Urinary bladder (tissue), 4 donors: ENCODE measurements around the gene STARD8. TPM values are rescaled to one million over a fixed set of nuclear protein-coding genes. Genes with fewer than 3 reads are reported as not detected.
"Not testable (repeated sequence)": the region's sequence is repeated elsewhere in the genome, so short reads cannot be mapped to it uniquely, and the experiment has no call there.

Experiments
- DNase-seq: peaks from one replicate; pipeline ENCODE4 v3.0.0-alpha.2; 2015; ENCODE audit errors: extremely low spot score
- H3K27ac ChIP-seq: one replicate; pipeline ENCODE4 v1.5.1; 2013; ENCODE audit warnings: low read depth, mild to moderate bottlenecking, moderate library complexity
- H3K36me3 ChIP-seq: one replicate; pipeline ENCODE4 v1.6.1; 2013; ENCODE audit warnings: mild to moderate bottlenecking, moderate library complexity; ENCODE audit not compliant: insufficient read depth
- H3K4me1 ChIP-seq: one replicate; pipeline ENCODE4 v1.6.1; 2013; ENCODE audit warnings: mild to moderate bottlenecking, moderate library complexity; ENCODE audit not compliant: insufficient read depth
- H3K4me3 ChIP-seq: one replicate; pipeline ENCODE4 v1.5.1; 2013; ENCODE audit warnings: low read depth, low read length
- WGBS: extraction: QIAGEN DNeasy Blood & Tissue Kit; methylation state at CpG from one replicate; pipeline ENCODE4 v1.1.7; 2013; 5-methylcytosine and 5-hydroxymethylcytosine counted together
- polyA plus RNA-seq: library from polyadenylated mRNA; stranded (reverse); fragments of 200-250 nt; gene quantifications from one replicate; pipeline ENCODE4 v1.2.3, GENCODE V29; 2013
- total RNA-seq: library from RNA; depleted of rRNA; stranded (reverse); fragments of >200 nt; gene quantifications from one replicate; pipeline ENCODE4 v1.2.3, GENCODE V29; 2014
- donor health status: healthy with polysubstance abuse.
- donor health status: healthy.

STARD8 gene, protein sequence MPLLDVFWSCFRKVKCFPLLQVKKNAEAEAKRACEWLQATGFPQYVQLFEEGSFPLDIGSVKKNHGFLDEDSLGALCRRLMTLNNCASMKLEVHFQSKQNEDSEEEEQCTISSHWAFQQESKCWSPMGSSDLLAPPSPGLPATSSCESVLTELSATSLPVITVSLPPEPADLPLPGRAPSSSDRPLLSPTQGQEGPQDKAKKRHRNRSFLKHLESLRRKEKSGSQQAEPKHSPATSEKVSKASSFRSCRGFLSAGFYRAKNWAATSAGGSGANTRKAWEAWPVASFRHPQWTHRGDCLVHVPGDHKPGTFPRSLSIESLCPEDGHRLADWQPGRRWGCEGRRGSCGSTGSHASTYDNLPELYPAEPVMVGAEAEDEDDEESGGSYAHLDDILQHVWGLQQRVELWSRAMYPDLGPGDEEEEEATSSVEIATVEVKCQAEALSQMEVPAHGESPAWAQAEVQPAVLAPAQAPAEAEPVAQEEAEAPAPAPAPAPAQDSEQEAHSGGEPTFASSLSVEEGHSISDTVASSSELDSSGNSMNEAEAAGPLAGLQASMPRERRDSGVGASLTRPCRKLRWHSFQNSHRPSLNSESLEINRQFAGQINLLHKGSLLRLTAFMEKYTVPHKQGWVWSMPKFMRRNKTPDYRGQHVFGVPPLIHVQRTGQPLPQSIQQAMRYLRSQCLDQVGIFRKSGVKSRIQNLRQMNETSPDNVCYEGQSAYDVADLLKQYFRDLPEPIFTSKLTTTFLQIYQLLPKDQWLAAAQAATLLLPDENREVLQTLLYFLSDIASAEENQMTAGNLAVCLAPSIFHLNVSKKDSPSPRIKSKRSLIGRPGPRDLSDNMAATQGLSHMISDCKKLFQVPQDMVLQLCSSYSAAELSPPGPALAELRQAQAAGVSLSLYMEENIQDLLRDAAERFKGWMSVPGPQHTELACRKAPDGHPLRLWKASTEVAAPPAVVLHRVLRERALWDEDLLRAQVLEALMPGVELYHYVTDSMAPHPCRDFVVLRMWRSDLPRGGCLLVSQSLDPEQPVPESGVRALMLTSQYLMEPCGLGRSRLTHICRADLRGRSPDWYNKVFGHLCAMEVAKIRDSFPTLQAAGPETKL
- total RNA-seq (6.5 TPM), polyA plus RNA-seq (12.4 TPM)

GRCh38 chrX:68647156-68647957 is at the start of gene STARD8:
TSS of gene STARD8 (plus strand) at chrX:68647666. CDS start at chrX:68647883, 217 bp downstream.
- WGBS: 6% methylated on average over 40 of the region's 40 CpGs
- no peaks in the 10 kb centered on the region for H3K36me3 ChIP-seq
- H3K4me3 ChIP-seq: peak within 1 kb of the TSS; percentile 23
- DNase-seq: no peak
- no peak within 1 kb of the TSS for H3K27ac ChIP-seq
- H3K4me1 ChIP-seq: no peaks in the 10 kb centered on the region

GRCh38 chrX:68598841-68599240 is 48.6 kb upstream of the STARD8 start:
- Histone ChIP-seq H3K4me1 (no peaks in the 10 kb centered on the region), H3K36me3 (no peaks in the 10 kb centered on the region), H3K4me3 (no peak overlapping the region), H3K27ac (no peak overlapping the region)
- no peak for DNase-seq
- 44% methylated on average over 1 of the region's 1 CpG for WGBS

DNA sequence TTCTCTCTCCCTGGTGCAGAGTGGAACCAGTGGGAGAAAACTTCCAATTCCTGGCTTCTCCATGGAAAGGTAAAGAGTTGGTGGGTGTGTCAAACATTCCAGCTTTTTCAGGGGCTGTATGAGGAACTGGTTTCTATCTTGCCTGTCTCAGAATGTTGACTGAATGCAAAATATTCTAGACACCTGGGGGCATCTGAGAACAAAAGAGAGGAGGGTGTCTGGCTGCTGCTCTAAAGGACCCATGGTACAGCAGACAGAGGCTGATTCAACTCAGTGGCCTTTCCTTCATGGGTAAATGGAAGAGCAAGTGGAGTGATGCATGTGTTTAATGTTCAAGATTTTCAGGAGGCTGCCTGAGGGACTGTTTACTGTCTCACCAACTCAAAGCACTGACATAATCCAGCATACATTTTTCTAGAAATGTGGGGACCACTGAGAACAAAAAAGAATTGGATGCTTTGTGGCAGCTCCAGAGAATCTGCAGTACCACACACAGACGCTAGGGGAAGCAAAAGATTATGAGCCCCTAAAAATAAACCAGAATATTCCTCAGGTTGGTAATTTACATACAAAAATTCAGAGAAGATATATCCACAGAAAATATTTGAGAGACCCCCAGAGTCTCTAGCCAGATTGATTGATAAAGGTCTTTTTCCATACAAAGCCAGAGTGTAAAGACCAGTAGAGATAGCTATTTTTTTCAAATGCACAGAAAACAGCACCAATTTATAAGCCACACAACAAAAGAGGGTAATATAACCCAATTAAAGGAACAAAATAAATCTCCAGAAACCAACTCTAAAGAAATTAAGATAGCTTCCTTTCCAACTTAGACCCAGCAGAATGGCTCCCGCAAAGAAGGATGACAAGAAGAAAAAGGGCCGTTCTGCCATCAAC is 48.0 kb upstream of the STARD8 start:
- no peak for DNase-seq
- Histone ChIP-seq H3K27ac (no peak overlapping the region), H3K4me3 (no peak overlapping the region), H3K4me1 (no peaks in the 10 kb centered on the region), H3K36me3 (no peaks in the 10 kb centered on the region)
- WGBS: 65% methylated on average over 3 of the region's 3 CpGs

DNA sequence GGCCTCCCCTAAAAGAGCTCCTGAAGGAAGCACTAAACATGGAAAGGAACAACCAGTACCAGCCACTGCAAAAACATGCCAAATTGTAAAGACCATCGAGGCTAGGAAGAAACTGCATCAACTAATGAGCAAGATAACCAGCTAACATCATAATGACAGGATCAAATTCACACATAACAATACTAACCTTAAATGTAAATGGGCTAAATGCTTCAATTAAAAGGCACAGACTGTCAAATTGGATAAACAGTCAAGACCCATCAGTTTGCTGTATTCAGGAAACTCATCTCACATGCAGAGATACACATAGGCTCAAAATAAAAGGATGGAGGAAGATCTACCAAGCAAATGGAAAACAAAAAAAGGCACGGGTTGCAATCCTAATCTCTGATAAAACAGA is 43.2 kb upstream of the STARD8 start:
- not testable (repeated sequence) for DNase-seq, H3K4me3 ChIP-seq, H3K4me1 ChIP-seq, H3K27ac ChIP-seq, H3K36me3 ChIP-seq
- 56% methylated on average over 2 of the region's 2 CpGs for WGBS

GRCh38 chrX:68614733-68615132 is 32.7 kb upstream of the STARD8 start:
- WGBS: 87% methylated on average over 3 of the region's 3 CpGs

GRCh38 chrX:68627986-68628385 is 19.5 kb upstream of the STARD8 start:
- Histone ChIP-seq H3K4me1 (no peaks in the 10 kb centered on the region), H3K27ac (no peak overlapping the region), H3K36me3 (no peaks in the 10 kb centered on the region), H3K4me3 (no peak overlapping the region)
- WGBS: 90% methylated on average over 5 of the region's 5 CpGs
- no peak for DNase-seq

More at GRCh38 chrX:68614733-68615132, 32.7 kb upstream of the STARD8 start:
- H3K27ac ChIP-seq, H3K36me3 ChIP-seq, H3K4me3 ChIP-seq, H3K4me1 ChIP-seq, DNase-seq: not testable (repeated sequence)

GRCh38 chrX:68629936-68630335 is 17.5 kb upstream of the STARD8 start:
- not testable (repeated sequence) for H3K4me3 ChIP-seq, H3K36me3 ChIP-seq, H3K27ac ChIP-seq, DNase-seq, H3K4me1 ChIP-seq
- WGBS: 79% methylated on average over 5 of the region's 7 CpGs

DNA sequence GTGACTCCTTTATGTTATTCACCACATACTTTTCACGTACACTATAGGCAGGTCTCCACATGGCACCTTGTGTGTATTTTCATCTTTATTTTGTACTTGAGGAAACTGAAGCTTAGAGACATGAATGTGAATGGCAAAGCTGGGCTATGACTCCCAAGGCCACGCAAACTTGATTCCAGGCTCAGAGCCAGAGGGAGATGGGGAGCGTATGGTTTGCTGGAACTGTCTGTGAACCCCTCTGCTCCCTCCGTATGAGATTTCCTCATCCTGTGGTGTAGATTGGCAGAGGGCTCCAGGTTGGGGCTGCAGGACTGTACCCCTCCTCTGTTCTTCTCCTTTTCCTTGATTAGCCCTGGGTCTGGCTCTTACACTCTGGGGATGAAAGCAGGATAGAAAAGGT is 16.1 kb upstream of the STARD8 start:
- no peaks in the 10 kb centered on the region for H3K4me1 ChIP-seq
- no peak overlapping the region for H3K4me3 ChIP-seq
- 43% methylated on average over 4 of the region's 4 CpGs for WGBS
- no peak overlapping the region for H3K27ac ChIP-seq
- H3K36me3 ChIP-seq: no peaks in the 10 kb centered on the region
- no peak for DNase-seq

DNA sequence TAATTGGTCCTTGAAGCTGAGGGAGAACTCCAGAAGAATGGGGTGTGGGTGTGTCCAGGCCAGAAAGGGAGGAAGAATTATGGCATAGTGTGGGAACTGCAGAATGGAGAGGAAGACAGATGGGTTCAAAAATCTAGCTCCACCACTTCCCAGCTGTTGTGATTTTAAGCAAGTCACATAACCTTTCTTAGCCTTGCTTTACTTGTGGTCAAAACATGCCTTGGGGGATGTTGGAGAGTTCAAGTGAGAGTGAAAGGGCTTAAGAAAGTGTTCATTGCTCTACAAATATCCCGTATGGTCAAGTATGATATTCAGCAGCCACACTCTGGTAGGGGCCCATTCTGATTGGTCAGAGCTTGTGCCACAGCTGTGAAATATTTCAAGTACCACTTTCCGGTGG is 15.0 kb upstream of the STARD8 start:
- no peak for DNase-seq
- Histone ChIP-seq H3K27ac (no peak overlapping the region), H3K4me3 (no peak overlapping the region), H3K36me3 (no peaks in the 10 kb centered on the region), H3K4me1 (no peaks in the 10 kb centered on the region)
- WGBS: 90% methylated on average over 2 of the region's 2 CpGs

GRCh38 chrX:68633981-68634380 is 13.5 kb upstream of the STARD8 start:
- Histone ChIP-seq H3K36me3 (no peaks in the 10 kb centered on the region), H3K27ac (no peak overlapping the region), H3K4me3 (no peak overlapping the region), H3K4me1 (no peaks in the 10 kb centered on the region)
- DNase-seq: no peak
- WGBS: 55% methylated on average over 2 of the region's 2 CpGs

- no peaks in the 10 kb centered on the region for H3K4me1 ChIP-seq
- 88% methylated on average over 2 of the region's 2 CpGs for WGBS
- no peak for DNase-seq
Measured at GRCh38 chrX:68634649-68635227, 12.7 kb upstream of the STARD8 start.

DNA sequence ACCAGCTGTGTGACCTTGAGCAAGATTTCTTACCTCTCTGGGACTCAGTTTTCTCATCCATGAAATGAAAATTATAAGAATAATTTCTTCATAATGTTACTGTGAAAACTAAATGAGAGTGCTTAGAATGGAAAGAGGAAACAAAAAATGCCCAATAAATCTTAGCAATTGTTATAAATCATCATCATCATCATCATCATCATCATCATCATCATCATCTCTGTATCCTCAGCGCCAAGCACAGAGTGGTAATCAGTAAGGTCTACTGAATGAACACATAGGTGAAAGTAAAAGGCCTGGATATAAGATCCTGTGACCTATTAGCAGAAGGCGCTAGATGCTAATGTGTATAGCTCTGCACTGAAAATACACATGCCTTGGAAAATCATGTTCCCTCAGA is 6.8 kb upstream of the STARD8 start:
- no peak overlapping the region for H3K4me3 ChIP-seq
- H3K27ac ChIP-seq: no peak overlapping the region
- WGBS: 98% methylated on average over 2 of the region's 2 CpGs
- no peaks in the 10 kb centered on the region for H3K4me1 ChIP-seq
- DNase-seq: no peak
- no peaks in the 10 kb centered on the region for H3K36me3 ChIP-seq

More at GRCh38 chrX:68634649-68635227, 12.7 kb upstream of the STARD8 start:
- Histone ChIP-seq H3K27ac (no peak overlapping the region), H3K4me3 (no peak overlapping the region), H3K36me3 (no peaks in the 10 kb centered on the region)
